HepG2 (cell line): ENCODE measurements around the gene KCNMA1. TPM values are rescaled to one million over a fixed set of nuclear protein-coding genes. Genes with fewer than 3 reads are reported as not detected.

Source experiments
- CERS6 ChIP-seq: sonication (generic); formaldehyde crosslinking; IDR thresholded peaks from 2 replicates; pipeline ENCODE4 v1.5.0; 2020; ENCODE audit warnings: missing genetic modification reagents
- EZH2 ChIP-seq: conservative IDR thresholded peaks from 2 replicates; pipeline ENCODE4 v1.6.1; 2012; ENCODE audit warnings: mild to moderate bottlenecking, low read depth, low read length, moderate library complexity
- FOSL1 ChIP-seq: sonication (generic); formaldehyde crosslinking; IDR thresholded peaks from 2 replicates; pipeline ENCODE4 v1.9.0; 2021; ENCODE audit warnings: missing genetic modification reagents, borderline replicate concordance
- FOXK1 ChIP-seq: sonication (generic); formaldehyde crosslinking; IDR thresholded peaks from 2 replicates; pipeline ENCODE4 v1.4.0; 2020; ENCODE audit warnings: low read depth, missing genetic modification reagents, borderline replicate concordance
- FOXO1 ChIP-seq: sonication (generic); formaldehyde crosslinking; IDR thresholded peaks from 2 replicates; pipeline ENCODE4 v1.4.0; 2020; ENCODE audit warnings: missing genetic modification reagents
- GABPB1 ChIP-seq: IDR thresholded peaks from 2 replicates; pipeline ENCODE4 v1.6.1; 2016; ENCODE audit warnings: mild to moderate bottlenecking, missing genetic modification reagents, moderate library complexity, missing compliant biosample characterization
- GLI4 ChIP-seq: sonication (generic); formaldehyde crosslinking; IDR thresholded peaks from 2 replicates; pipeline ENCODE4 v1.5.1; 2020; ENCODE audit warnings: missing genetic modification reagents, mild to moderate bottlenecking, moderate library complexity, borderline replicate concordance
- KLF12 ChIP-seq: sonication (generic); formaldehyde crosslinking; IDR thresholded peaks from 2 replicates; pipeline ENCODE4 v1.4.0; 2020; ENCODE audit warnings: missing genetic modification reagents, borderline replicate concordance
- MEF2D ChIP-seq: sonication (generic); formaldehyde crosslinking; IDR thresholded peaks from 2 replicates; pipeline ENCODE4 v1.5.1; 2020; ENCODE audit warnings: mild to moderate bottlenecking, missing genetic modification reagents
- MEIS1 ChIP-seq: sonication (generic); formaldehyde crosslinking; IDR thresholded peaks from 2 replicates; pipeline ENCODE4 v1.9.0; 2021; ENCODE audit warnings: mild to moderate bottlenecking, missing genetic modification reagents, moderate library complexity, borderline replicate concordance
- MXD3 ChIP-seq: IDR thresholded peaks from 2 replicates; pipeline ENCODE4 v1.6.1; 2016; ENCODE audit warnings: mild to moderate bottlenecking, missing biosample characterization, missing genetic modification reagents
- NCOR1 ChIP-seq: fragments of 200-600 bp; sonication (generic); IDR thresholded peaks from 2 replicates; pipeline ENCODE4 v1.7.0; 2017; ENCODE audit warnings: antibody characterized with exemption, low read length, borderline replicate concordance
- RAD21 ChIP-seq: fragments of 450-650 bp; formaldehyde crosslinking; IDR thresholded peaks from 2 replicates; pipeline ENCODE4 v1.5.0; 2020; ENCODE audit warnings: mild to moderate bottlenecking
- RBM22 ChIP-seq: fragments of 200-400 bp; formaldehyde crosslinking; optimal IDR thresholded peaks from 2 replicates; pipeline ENCODE3; 2017; ENCODE audit warnings: mild to moderate bottlenecking, low read length, moderate library complexity
- SETDB1 ChIP-seq: sonication (generic); formaldehyde crosslinking; IDR thresholded peaks from 2 replicates; pipeline ENCODE4 v1.5.1; 2020; ENCODE audit warnings: missing genetic modification reagents, mild to moderate bottlenecking, borderline replicate concordance
- SOX6 ChIP-seq, 2 experiments: fragments of 450-650 bp in 1 of 2; sonication (generic) in 1 of 2; formaldehyde crosslinking in 1 of 2; IDR thresholded peaks; 2 replicates each; pipeline versions ENCODE4 v1.4.0 to v1.6.1; 2017 to 2020; ENCODE audit warnings: antibody characterized with exemption in 1 of 2, mild to moderate bottlenecking in 1 of 2, missing genetic modification reagents in 1 of 2
- TBL1XR1 ChIP-seq: fragments of 150-350 bp; IDR thresholded peaks from 2 replicates; pipeline ENCODE4 v1.6.1; 2014; ENCODE audit warnings: borderline replicate concordance, low read length; ENCODE audit not compliant: partially characterized antibody
- TBP ChIP-seq: sonication (generic); formaldehyde crosslinking; IDR thresholded peaks from 2 replicates; pipeline ENCODE4 v1.5.0; 2020; ENCODE audit warnings: missing genetic modification reagents
- ZBTB42 ChIP-seq: sonication (generic); formaldehyde crosslinking; IDR thresholded peaks from 2 replicates; pipeline ENCODE4 v1.5.0; 2020; ENCODE audit warnings: mild to moderate bottlenecking, missing genetic modification reagents
- ZNF501 ChIP-seq: sonication (generic); formaldehyde crosslinking; IDR thresholded peaks from 2 replicates; pipeline ENCODE4 v1.5.1; 2020; ENCODE audit warnings: mild to moderate bottlenecking, moderate library complexity, missing genetic modification reagents
- ZNF563 ChIP-seq: sonication (generic); formaldehyde crosslinking; IDR thresholded peaks from 2 replicates; pipeline ENCODE4 v1.8.0; 2022; ENCODE audit warnings: mild to moderate bottlenecking, moderate library complexity, missing genetic modification reagents
- ZNF598 ChIP-seq: sonication (generic); formaldehyde crosslinking; IDR thresholded peaks from 2 replicates; pipeline ENCODE4 v1.5.1; 2020; ENCODE audit warnings: mild to moderate bottlenecking, missing genetic modification reagents, borderline replicate concordance
- ZNF614 ChIP-seq: IDR thresholded peaks from 2 replicates; pipeline ENCODE4 v1.6.1; 2018; ENCODE audit warnings: missing biosample characterization, missing genetic modification reagents, inconsistent platforms, borderline replicate concordance
- ZNF879 ChIP-seq: sonication (generic); formaldehyde crosslinking; IDR thresholded peaks from 2 replicates; pipeline ENCODE4 v1.8.1; 2023; ENCODE audit warnings: missing genetic modification reagents
- polyA plus RNA-seq, 8 experiments: library from polyadenylated mRNA; depleted of rRNA in 3 of 8; stranded (reverse) in 7 of 8; unstranded in 1 of 8; fragments of >200 nt; fragmentation: Illumina TruSeq in 4 of 8; extraction: Trizol in 4 of 8; gene quantifications; 2 replicates each; pipeline versions ENCODE4 v1.2.1 to v1.2.3, GENCODE V29; 2011 to 2016; ENCODE audit warnings: low read depth in 4 of 8, missing spikeins in 1 of 8, mixed read lengths in 1 of 8; ENCODE audit not compliant: insufficient read depth in 1 of 8
- total RNA-seq, 5 experiments: library from RNA; depleted of rRNA; stranded (reverse); fragments of >200 nt; fragmentation: Illumina TruSeq; extraction: Trizol; gene quantifications; 2 replicates each; pipeline ENCODE4 v1.2.3, GENCODE V29; 2016; ENCODE audit warnings: low read depth in 1 of 5
- TF ChIP-seq, protein P1 (sequence below): sonication (generic); formaldehyde crosslinking; IDR thresholded peaks from 2 replicates; pipeline ENCODE4 v1.5.0; 2020; ENCODE audit warnings: mild to moderate bottlenecking, missing genetic modification reagents, moderate library complexity

Gene KCNMA1
- total and polyA plus RNA-seq, 2 of the 13 experiments (the other 11 are each of a cell fraction or from before 2014, with no cell fraction given): 0.02 TPM; not detected in 1

DNA sequence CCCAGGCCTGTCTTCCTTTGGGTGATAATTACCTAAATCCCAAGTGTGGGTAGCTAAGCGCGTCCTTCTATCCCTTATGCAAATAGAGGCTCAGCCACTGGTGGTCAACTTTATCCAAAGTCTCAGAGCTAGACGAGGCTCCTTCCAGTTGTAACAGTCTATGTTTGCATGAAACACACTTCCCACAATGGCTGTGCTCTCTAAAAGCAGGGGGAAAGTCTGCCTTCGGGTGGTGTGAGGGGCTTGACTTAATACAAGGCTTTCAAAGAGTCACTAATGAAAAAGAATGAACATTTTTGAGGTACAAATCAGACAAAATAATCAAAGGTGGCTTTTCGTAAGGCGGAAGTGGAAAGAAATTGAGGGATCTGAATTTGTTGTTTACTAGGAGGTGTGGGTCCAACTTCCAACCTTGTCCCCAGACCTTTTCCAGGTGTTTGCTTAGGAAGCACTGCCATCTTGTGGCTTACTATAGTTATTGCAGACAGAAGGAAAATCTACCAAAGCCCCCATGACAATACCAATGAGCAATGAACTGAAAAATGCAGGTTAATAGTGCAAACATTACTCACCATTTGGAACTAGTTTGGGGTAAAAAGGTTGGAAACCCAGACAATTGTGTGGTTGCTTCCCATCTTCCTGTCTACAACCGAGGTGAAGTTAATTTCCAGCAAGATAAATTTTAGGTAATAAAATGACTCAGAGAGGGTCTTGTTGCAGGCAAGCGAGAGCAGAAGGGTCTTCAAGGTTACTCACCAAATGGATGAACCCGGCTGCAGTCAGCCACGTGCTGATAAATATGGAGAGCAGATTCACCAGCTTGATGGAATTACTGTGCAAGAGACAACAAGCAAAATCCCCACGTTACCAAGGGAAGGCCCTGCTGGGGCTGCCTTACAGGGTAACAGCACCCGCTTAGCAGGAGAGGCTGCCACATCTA lies 525.7 kb downstream of the KCNMA1 start (continued):
- no peak for TF ChIP-seq ZNF563 (CRISPR knock-in tag)
- no peak for TF ChIP-seq TBP (CRISPR knock-in tag)
- TF ChIP-seq SETDB1 (CRISPR knock-in tag): no peak
- TF ChIP-seq MEF2D: 0 out of 2 replicates have a peak, but pooled peaks have one; percentile 27
- TF ChIP-seq FOXO1 (CRISPR knock-in tag): peak; percentile 60; the same call in 1 of the 2 replicates
- no peak for TF ChIP-seq CERS6 (CRISPR knock-in tag)
- 0 out of 2 replicates have a peak, but pooled peaks have one; percentile 51 for TF ChIP-seq KLF12 (CRISPR knock-in tag)
- no peak for TF ChIP-seq FOSL1 (CRISPR knock-in tag)
- TF ChIP-seq GLI4 (CRISPR knock-in tag): no peak
- TF ChIP-seq MEIS1: no peak
- TF ChIP-seq FOXK1 (CRISPR knock-in tag): peak; percentile 45; the same call in 1 of the 2 replicates
- no peak for TF ChIP-seq ZNF501 (CRISPR knock-in tag)
- no peak for TF ChIP-seq TBL1XR1
- TF ChIP-seq SOX6 (IDR thresholded peaks at IDR 0.05): no peak
- peak; percentile 27; the same call in 1 of the 2 replicates for TF ChIP-seq SOX6 (CRISPR knock-in tag; IDR thresholded peaks at IDR 0.05)
- TF ChIP-seq, protein P1, sequence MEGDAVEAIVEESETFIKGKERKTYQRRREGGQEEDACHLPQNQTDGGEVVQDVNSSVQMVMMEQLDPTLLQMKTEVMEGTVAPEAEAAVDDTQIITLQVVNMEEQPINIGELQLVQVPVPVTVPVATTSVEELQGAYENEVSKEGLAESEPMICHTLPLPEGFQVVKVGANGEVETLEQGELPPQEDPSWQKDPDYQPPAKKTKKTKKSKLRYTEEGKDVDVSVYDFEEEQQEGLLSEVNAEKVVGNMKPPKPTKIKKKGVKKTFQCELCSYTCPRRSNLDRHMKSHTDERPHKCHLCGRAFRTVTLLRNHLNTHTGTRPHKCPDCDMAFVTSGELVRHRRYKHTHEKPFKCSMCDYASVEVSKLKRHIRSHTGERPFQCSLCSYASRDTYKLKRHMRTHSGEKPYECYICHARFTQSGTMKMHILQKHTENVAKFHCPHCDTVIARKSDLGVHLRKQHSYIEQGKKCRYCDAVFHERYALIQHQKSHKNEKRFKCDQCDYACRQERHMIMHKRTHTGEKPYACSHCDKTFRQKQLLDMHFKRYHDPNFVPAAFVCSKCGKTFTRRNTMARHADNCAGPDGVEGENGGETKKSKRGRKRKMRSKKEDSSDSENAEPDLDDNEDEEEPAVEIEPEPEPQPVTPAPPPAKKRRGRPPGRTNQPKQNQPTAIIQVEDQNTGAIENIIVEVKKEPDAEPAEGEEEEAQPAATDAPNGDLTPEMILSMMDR (CRISPR knock-in tag): peak; percentile 82
- TF ChIP-seq ZNF879 (CRISPR knock-in tag): no peak
- TF ChIP-seq GABPB1: peak; percentile 29; the same call in 1 of the 2 replicates
- TF ChIP-seq RAD21 (CRISPR knock-in tag): peak; percentile 62
- TF ChIP-seq ZBTB42 (CRISPR knock-in tag): no peak
- TF ChIP-seq EZH2: no peak
- TF ChIP-seq NCOR1: no peak
- TF ChIP-seq ZNF598: no peak
- no peak for TF ChIP-seq ZNF614 (CRISPR knock-in tag)
- TF ChIP-seq RBM22: no peak
- TF ChIP-seq MXD3 (CRISPR knock-in tag): no peak
